ENCODE data around the gene TRIM25. TPM values are rescaled to one million over a fixed set of nuclear protein-coding genes. Genes with fewer than 3 reads are reported as not detected.

The TRIM25 gene
- total RNA-seq, 6 experiments from 2014 or later = 35.6 to 60.8 (median 49.8) TPM

DNA sequence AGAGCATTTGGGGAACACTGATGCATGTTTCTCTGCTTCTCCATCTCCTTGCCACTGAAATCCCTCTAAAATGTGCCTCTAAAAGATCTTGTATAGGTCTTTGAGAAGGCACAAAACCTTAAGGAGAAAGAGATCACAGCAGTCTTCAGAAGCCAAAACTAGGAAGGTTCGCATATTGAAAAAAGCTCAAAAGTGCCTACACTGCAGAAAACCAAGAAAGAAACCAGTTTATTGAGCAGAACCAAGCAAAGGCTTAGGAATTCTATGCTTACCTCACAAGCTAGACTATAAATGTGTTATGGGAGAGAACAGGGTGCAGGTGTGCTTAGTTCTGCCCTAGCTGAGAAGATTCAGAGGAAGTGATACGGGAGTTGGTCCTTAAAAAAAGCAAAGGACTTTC lies 63.3 kb downstream of the TRIM25 start:
- Histone ChIP-seq H3K4me3 (no peak overlapping the region), H3K27ac (no peak overlapping the region), H3K4me1 (no peaks in the 10 kb centered on the region), H3K27me3 (no peaks in the 10 kb centered on the region), H3K9me3 (no peaks in the 10 kb centered on the region), H3K36me3 (peaks cover 0 to 6% (median 0%) of the 10 kb centered on the region in 4 donors)
- TF ChIP-seq POLR2A (IDR thresholded peaks at IDR 0.05) = no peak
- TF ChIP-seq, protein P1, sequence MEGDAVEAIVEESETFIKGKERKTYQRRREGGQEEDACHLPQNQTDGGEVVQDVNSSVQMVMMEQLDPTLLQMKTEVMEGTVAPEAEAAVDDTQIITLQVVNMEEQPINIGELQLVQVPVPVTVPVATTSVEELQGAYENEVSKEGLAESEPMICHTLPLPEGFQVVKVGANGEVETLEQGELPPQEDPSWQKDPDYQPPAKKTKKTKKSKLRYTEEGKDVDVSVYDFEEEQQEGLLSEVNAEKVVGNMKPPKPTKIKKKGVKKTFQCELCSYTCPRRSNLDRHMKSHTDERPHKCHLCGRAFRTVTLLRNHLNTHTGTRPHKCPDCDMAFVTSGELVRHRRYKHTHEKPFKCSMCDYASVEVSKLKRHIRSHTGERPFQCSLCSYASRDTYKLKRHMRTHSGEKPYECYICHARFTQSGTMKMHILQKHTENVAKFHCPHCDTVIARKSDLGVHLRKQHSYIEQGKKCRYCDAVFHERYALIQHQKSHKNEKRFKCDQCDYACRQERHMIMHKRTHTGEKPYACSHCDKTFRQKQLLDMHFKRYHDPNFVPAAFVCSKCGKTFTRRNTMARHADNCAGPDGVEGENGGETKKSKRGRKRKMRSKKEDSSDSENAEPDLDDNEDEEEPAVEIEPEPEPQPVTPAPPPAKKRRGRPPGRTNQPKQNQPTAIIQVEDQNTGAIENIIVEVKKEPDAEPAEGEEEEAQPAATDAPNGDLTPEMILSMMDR (IDR thresholded peaks at IDR 0.05) = no peak
- no peak for ATAC-seq
- 95% methylated on average over 2 of the region's 2 CpGs for WGBS (ENCODE audit: insufficient coverage, low coverage, low lambda C conversion rate, missing lambda C conversion rate)
- intact Hi-C loops (cut with DNase I) = no loop called here
- DNase-seq = no peak

DNA sequence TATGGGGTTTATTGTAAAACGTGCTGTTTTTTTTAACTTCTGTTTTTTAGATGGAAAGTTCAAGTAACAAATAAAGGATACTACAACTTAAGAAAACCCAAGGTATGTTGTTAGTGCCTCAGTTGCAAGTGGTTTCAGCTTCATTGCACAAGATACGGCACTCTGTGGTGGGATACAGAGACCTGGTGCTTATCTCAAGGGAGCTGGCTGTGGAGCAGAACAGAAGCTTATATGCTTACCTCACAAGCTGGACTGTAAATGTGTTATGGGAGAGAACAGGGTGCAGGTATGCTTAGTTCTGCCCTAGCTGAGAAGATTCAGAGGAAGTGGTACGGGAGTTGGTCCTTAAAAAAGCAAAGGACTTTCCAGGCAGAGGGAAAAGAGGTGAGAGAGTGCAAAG lies 64.7 kb downstream of the TRIM25 start:
- no peaks in the 10 kb centered on the region for H3K27me3 ChIP-seq
- TF ChIP-seq POLR2A (IDR thresholded peaks at IDR 0.05) = no peak
- TF ChIP-seq, protein P1 (IDR thresholded peaks at IDR 0.05) = no peak
- H3K4me1 ChIP-seq = no peaks in the 10 kb centered on the region
- intact Hi-C loops (cut with DNase I) = no loop called here
- ATAC-seq = no peak
- H3K4me3 ChIP-seq = no peak overlapping the region
- no peak overlapping the region for H3K27ac ChIP-seq
- DNase-seq = no peak
- H3K36me3 ChIP-seq = peaks cover 0 to 6% (median 0%) of the 10 kb centered on the region in 4 donors
- 78% methylated on average over 3 of the region's 3 CpGs for WGBS (ENCODE audit: insufficient coverage, low coverage, low lambda C conversion rate, missing lambda C conversion rate)
- no peaks in the 10 kb centered on the region for H3K9me3 ChIP-seq

DNA sequence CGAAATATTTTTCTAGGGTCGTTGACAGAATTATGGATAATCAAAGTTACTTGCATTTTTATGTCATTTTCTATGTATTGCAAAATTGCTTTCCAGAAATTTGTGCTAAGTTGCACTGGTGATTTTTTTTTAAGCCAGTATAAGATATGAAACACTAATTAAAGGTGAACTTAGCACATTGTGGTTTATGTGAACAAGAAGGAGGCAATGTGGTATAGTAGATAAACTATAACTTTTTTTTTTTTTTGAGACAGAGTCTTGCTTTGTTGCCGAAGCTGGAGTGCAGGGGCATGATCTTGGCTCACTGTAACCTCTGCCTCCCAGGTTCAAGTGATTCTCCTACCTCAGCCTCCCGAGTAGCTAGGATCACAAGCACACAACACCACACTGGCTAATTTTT lies 66.7 kb downstream of the TRIM25 start:
- ATAC-seq (no peak), DNase-seq (no peak)
- no peaks in the 10 kb centered on the region for H3K27me3 ChIP-seq
- 89% methylated on average over 4 of the region's 4 CpGs for WGBS (ENCODE audit: insufficient coverage, low coverage, low lambda C conversion rate, missing lambda C conversion rate)
- no peak for TF ChIP-seq POLR2A (IDR thresholded peaks at IDR 0.05)
- TF ChIP-seq, protein P1 (IDR thresholded peaks at IDR 0.05) = no peak
- intact Hi-C loops (cut with DNase I) = no loop called here
- H3K9me3 ChIP-seq = no peaks in the 10 kb centered on the region
- H3K4me3 ChIP-seq = no peak overlapping the region
- H3K27ac ChIP-seq = no peak overlapping the region
- H3K36me3 ChIP-seq = peaks cover 0 to 10% (median 0%) of the 10 kb centered on the region in 4 donors
- H3K4me1 ChIP-seq = no peaks in the 10 kb centered on the region

DNA sequence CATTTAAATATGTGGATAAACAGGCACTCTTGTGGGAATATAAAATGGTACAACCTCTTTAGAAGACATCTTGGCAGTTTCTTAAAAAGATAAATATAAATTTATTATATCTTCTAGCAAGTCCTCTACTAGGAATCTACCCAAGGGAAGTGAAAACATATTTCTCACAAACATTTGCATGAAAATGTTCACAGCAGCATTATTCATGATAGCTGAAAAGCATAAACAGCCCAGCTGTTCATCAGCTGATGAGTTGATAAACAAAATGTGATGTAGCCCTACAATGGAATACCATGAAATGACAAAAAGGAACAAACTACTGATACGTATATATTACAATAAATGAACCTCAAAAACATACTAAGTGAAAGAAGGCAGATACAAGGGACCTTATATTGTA lies 67.9 kb downstream of the TRIM25 start:
- DNase-seq (no peak), ATAC-seq (no peak)
- 100% methylated on average over 1 of the region's 1 CpG for WGBS (ENCODE audit: insufficient coverage, low coverage, low lambda C conversion rate, missing lambda C conversion rate)
- H3K36me3 ChIP-seq = peaks cover 0 to 10% (median 3%) of the 10 kb centered on the region in 4 donors
- no peaks in the 10 kb centered on the region for H3K9me3 ChIP-seq
- intact Hi-C loops (cut with DNase I) = no loop called here
- no peak overlapping the region for H3K4me3 ChIP-seq
- no peaks in the 10 kb centered on the region for H3K27me3 ChIP-seq
- H3K4me1 ChIP-seq = no peaks in the 10 kb centered on the region
- H3K27ac ChIP-seq = no peak overlapping the region
- TF ChIP-seq, protein P1 (IDR thresholded peaks at IDR 0.05) = no peak
- no peak for TF ChIP-seq POLR2A (IDR thresholded peaks at IDR 0.05)

DNA sequence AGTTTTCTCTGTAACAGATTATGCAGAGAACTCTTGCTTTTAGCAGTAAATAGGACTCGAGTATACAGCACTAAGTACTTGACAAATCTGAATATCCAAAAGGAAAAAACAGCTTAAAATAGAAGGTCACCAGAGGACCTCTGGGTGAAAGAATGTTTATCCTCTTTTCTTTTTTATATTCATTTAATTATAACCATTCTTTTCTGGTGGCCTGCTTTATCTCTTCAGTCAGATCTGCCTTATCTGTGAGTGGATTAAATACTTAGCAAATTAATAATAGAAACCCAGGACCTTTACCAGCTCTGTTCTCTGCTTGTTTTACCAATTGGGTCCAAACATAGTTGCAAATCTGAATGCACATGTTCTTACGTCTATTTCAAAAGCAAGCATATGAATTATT lies 71.3 kb downstream of the TRIM25 start:
- 76% methylated on average over 2 of the region's 2 CpGs for WGBS (ENCODE audit: insufficient coverage, low coverage, low lambda C conversion rate, missing lambda C conversion rate)
- intact Hi-C loops (cut with DNase I) = no loop called here
- DNase-seq (no peak), ATAC-seq (no peak)
- no peaks in the 10 kb centered on the region for H3K9me3 ChIP-seq
- no peaks in the 10 kb centered on the region for H3K27me3 ChIP-seq
- peaks cover 0 to 5% (median 2%) of the 10 kb centered on the region in 4 donors for H3K36me3 ChIP-seq
- no peak for TF ChIP-seq POLR2A (IDR thresholded peaks at IDR 0.05)
- TF ChIP-seq, protein P1 (IDR thresholded peaks at IDR 0.05) = no peak
- H3K4me1 ChIP-seq = no peaks in the 10 kb centered on the region
- H3K4me3 ChIP-seq = no peak overlapping the region
- H3K27ac ChIP-seq = no peak overlapping the region

All from right lobe of liver (tissue), 6 donors.